K562 (cell line): Measurements from ENCODE around the gene GLRX5. TPM values are rescaled to one million over a fixed set of nuclear protein-coding genes. Genes with fewer than 3 reads are reported as not detected.

ENCODE experiments used
- ATAC-seq: fragments of 200-7000 bp; cut with Tn5 transposase; 3 replicates; pipeline ENCODE4 v1.9.1; 2020; ENCODE audit warnings: moderate library complexity
- BruUV-seq: library from RNA; stranded (reverse); fragments of 400-500 nt; replicated peaks from 2 replicates; lab custom pipeline; 2021; lab: Mats Ljungman, UMichigan
- CTCF ChIA-PET: fragments of 300-600 bp; formaldehyde crosslinking; extraction: SDS; loops from one replicate; lab custom pipeline; 2021; ENCODE audit warnings: low intra/inter-chr PET ratio; lab: Yijun Ruan, JAX
- POLR2A ChIA-PET: fragments of 300-600, 350-650 bp; sonication (Branson Sonifier 250); formaldehyde crosslinking; extraction: SDS; loops from one replicate; lab custom pipeline; 2021; ENCODE audit warnings: antibody characterized with exemption, inconsistent platforms; lab: Yijun Ruan, JAX
- DNase-seq, 4 experiments: peaks; one replicate each; pipeline versions ENCODE4 v3.0.0 to v3.0.0-alpha.2; 2011 to 2018; ENCODE audit warnings: low spot score in 3 of 4, mixed read lengths in 3 of 4; ENCODE audit errors: extremely low read depth in 1 of 4
- FAIRE-seq: peaks from 2 replicates; lab custom pipeline; 2011; peaks lifted over from hg19 to GRCh38; lab: Jason Lieb, UNC
- H2AFZ ChIP-seq: 2 replicates; pipeline ENCODE4 v1.6.0; 2011; ENCODE audit warnings: low read depth, low read length, control low read depth, inconsistent platforms
- H3K27ac ChIP-seq: fragments of 200-600 bp; 3 replicates; pipeline ENCODE4 v1.8.0; 2011; ENCODE audit warnings: low read depth, mild to moderate bottlenecking, control low read depth, inconsistent platforms, low read length, moderate library complexity, mixed read lengths; ENCODE audit errors: extremely low read depth
- H3K27me3 ChIP-seq, 2 experiments: fragments of 300-600 bp in 1 of 2; 2 replicates in 1 of 2; 3 replicates in 1 of 2; pipeline versions ENCODE4 v1.6.0 to v1.8.0; 2011; ENCODE audit warnings: inconsistent platforms in 2 of 2, low read length in 2 of 2, mild to moderate bottlenecking in 1 of 2, mixed read lengths in 1 of 2, moderate library complexity in 1 of 2; ENCODE audit not compliant: control insufficient read depth in 2 of 2, insufficient read depth in 2 of 2
- H3K36me3 ChIP-seq: fragments of 300-600 bp; 3 replicates; pipeline ENCODE4 v1.8.0; 2011; ENCODE audit warnings: mild to moderate bottlenecking, low read length, inconsistent platforms; ENCODE audit not compliant: control insufficient read depth, insufficient read depth
- H3K4me1 ChIP-seq, 2 experiments: fragments of 200-600 bp in 1 of 2; replicated peaks in 1 of 2; 2 replicates in 1 of 2; 3 replicates in 1 of 2; pipeline versions ENCODE4 v1.5.1 to v1.8.0; 2011; ENCODE audit warnings: inconsistent platforms in 2 of 2, low read length in 2 of 2, mild to moderate bottlenecking in 1 of 2, mixed read lengths in 1 of 2, moderate library complexity in 1 of 2; ENCODE audit not compliant: control insufficient read depth in 2 of 2, insufficient read depth in 2 of 2
- H3K4me2 ChIP-seq: 2 replicates; pipeline ENCODE4 v1.6.1; 2011; ENCODE audit warnings: low read length, control low read depth, inconsistent platforms, mixed read lengths; ENCODE audit not compliant: insufficient read depth
- H3K4me3 ChIP-seq: fragments of 200-600 bp; sonication (generic), shearing (Covaris generic); 2 replicates; pipeline ENCODE4 v1.5.1; 2016; ENCODE audit warnings: control low read depth, inconsistent platforms
- H3K79me2 ChIP-seq: fragments of 200-600 bp; 3 replicates; pipeline ENCODE4 v1.8.0; 2011; ENCODE audit warnings: low read length, inconsistent platforms; ENCODE audit not compliant: control insufficient read depth, insufficient read depth
- H3K9ac ChIP-seq, 2 experiments: 2 replicates each; pipeline versions ENCODE4 v1.6.0 to v1.6.1; 2011; ENCODE audit warnings: low read depth in 2 of 2, low read length in 2 of 2, control low read depth in 1 of 2, inconsistent platforms in 1 of 2, mild to moderate bottlenecking in 1 of 2, mixed read lengths in 1 of 2; ENCODE audit not compliant: insufficient read depth in 1 of 2
- H3K9me1 ChIP-seq: one replicate; pipeline ENCODE4 v1.6.0; 2011; ENCODE audit warnings: inconsistent platforms, mild to moderate bottlenecking, low read length, moderate library complexity; ENCODE audit not compliant: control insufficient read depth, insufficient read depth
- H3K9me3 ChIP-seq: replicated peaks from 2 replicates; pipeline ENCODE4 v1.5.1; 2011; ENCODE audit warnings: low read depth, low read length, inconsistent platforms; ENCODE audit not compliant: control insufficient read depth, insufficient read depth
- H4K20me1 ChIP-seq: replicated peaks from 2 replicates; pipeline ENCODE4 v1.6.1; 2011; ENCODE audit warnings: low read length, inconsistent platforms, mixed read lengths; ENCODE audit not compliant: control insufficient read depth, insufficient read depth
- CBFA2T3 ChIP-seq: fragments of 450-650 bp; IDR thresholded peaks from 2 replicates; pipeline ENCODE4 v1.6.1; 2017
- CREM ChIP-seq: IDR thresholded peaks from 2 replicates; pipeline ENCODE4 v1.6.1; 2014; ENCODE audit warnings: antibody characterized with exemption, low read depth
- CXXC5 ChIP-seq: fragments of 250-450 bp; sonication (Bioruptor Pico); IDR thresholded peaks from 2 replicates; pipeline ENCODE4 v1.8.0; 2022; ENCODE audit warnings: inconsistent platforms, mild to moderate bottlenecking, moderate library complexity
- NCOR1 ChIP-seq: fragments of 450-650 bp; IDR thresholded peaks from 2 replicates; pipeline ENCODE4 v1.6.1; 2016; ENCODE audit warnings: mild to moderate bottlenecking, moderate library complexity
- POLR2G ChIP-seq: fragments of 200-400 bp; formaldehyde crosslinking; IDR thresholded peaks from 2 replicates; pipeline ENCODE4 v1.6.1; 2017; ENCODE audit warnings: low read depth, mild to moderate bottlenecking, antibody characterized with exemption, low read length, moderate library complexity
- POLR2H ChIP-seq: IDR thresholded peaks from 2 replicates; pipeline ENCODE4 v1.6.1; 2016; ENCODE audit warnings: missing genetic modification characterization, low read depth, mild to moderate bottlenecking, control low read depth, missing compliant biosample characterization, moderate library complexity
- RBFOX2 ChIP-seq: fragments of 200-400 bp; formaldehyde crosslinking; IDR thresholded peaks from 2 replicates; pipeline ENCODE4 v1.6.1; 2017; ENCODE audit warnings: low read depth, mild to moderate bottlenecking, low read length, moderate library complexity
- RCOR1 ChIP-seq, 2 experiments: IDR thresholded peaks; 2 replicates each; pipeline ENCODE4 v1.6.1; 2012; ENCODE audit warnings: low read depth in 2 of 2, low read length in 2 of 2, borderline replicate concordance in 1 of 2, improper control_type of control experiment in 1 of 2
- SOX6 ChIP-seq: fragments of 450-650 bp; IDR thresholded peaks from 2 replicates; pipeline ENCODE4 v1.6.1; 2014; ENCODE audit warnings: mild to moderate bottlenecking
- TAF7 ChIP-seq: fragments of 450-650 bp; IDR thresholded peaks from 2 replicates; pipeline ENCODE4 v1.6.1; 2016; ENCODE audit warnings: missing genetic modification characterization, missing compliant biosample characterization
- TAL1 ChIP-seq: fragments of 450-650 bp; IDR thresholded peaks from 2 replicates; pipeline ENCODE4 v1.6.1; 2016; ENCODE audit warnings: mild to moderate bottlenecking
- ZBTB40 ChIP-seq, 2 experiments: fragments of 450-650 bp in 1 of 2; sonication (generic) in 1 of 2; formaldehyde crosslinking in 1 of 2; IDR thresholded peaks; 2 replicates each; pipeline versions ENCODE4 v1.7.1 to v1.9.0; 2016 to 2022; ENCODE audit warnings: inconsistent platforms in 1 of 2, mild to moderate bottlenecking in 1 of 2, missing genetic modification reagents in 1 of 2
- ZNF586 ChIP-seq: fragments of 450-650 bp; formaldehyde crosslinking; conservative IDR thresholded peaks from 2 replicates; pipeline ENCODE4 v1.4.0; 2020; ENCODE audit warnings: mild to moderate bottlenecking, moderate library complexity
- WGBS: fragments of 100-300 bp; shearing (Covaris generic); methylation state at CpG from one replicate; pipeline ENCODE4 v1.1.6; 2016; ENCODE audit warnings: low coverage, mixed read lengths; ENCODE audit not compliant: insufficient coverage; ENCODE audit errors: missing lambda C conversion rate; 5-methylcytosine and 5-hydroxymethylcytosine counted together
- in situ Hi-C: fragments of 300-500 bp; cut with MboI; formaldehyde crosslinking; loops from 4 replicates; pipeline ENCODE4 v1.15.0; 2018; ENCODE audit warnings: inconsistent platforms, mixed read lengths
- intact Hi-C: fragments of 100-400 bp; cut with micrococcal nuclease; formaldehyde crosslinking; loops from 2 replicates; pipeline ENCODE4 v1.14.2; 2022
- polyA plus RNA-seq, 8 experiments: library from polyadenylated mRNA; depleted of rRNA in 4 of 8; stranded (reverse) in 5 of 8; unstranded in 3 of 8; fragments of >200 nt; fragmentation: Nextera tagmentation in 2 of 8; fragmentation: Illumina TruSeq in 1 of 8; extraction: Ambion mirVana in 2 of 8; extraction: Trizol in 1 of 8; gene quantifications; 2 replicates each; pipeline versions ENCODE4 v1.2.1 to v1.2.3, GENCODE V29; 2011 to 2014; ENCODE audit warnings: inconsistent platforms in 1 of 8, missing spikeins in 1 of 8
- total RNA-seq, 7 experiments: library from RNA; depleted of rRNA in 6 of 7; stranded (reverse); fragments of >200 nt in 6 of 7; fragmentation: Illumina TruSeq in 2 of 7; extraction: Trizol in 2 of 7; gene quantifications; 2 replicates each; pipeline versions ENCODE4 v1.2.1 to v1.2.3, GENCODE V29; 2011 to 2021; ENCODE audit warnings: low replicate concordance in 1 of 7

Gene GLRX5
- total and polyA plus RNA-seq, 9 of the 15 experiments (the other 6 are each of a cell fraction or from before 2014, with no cell fraction given) = 16.7 to 96.8 (median 66.8) TPM

GRCh38 chr14:95523051-95523814, 11.6 kb upstream of the GLRX5 start:
- Histone ChIP-seq H3K36me3 (no peaks in the 10 kb centered on the region), H3K79me2 (no peaks in the 10 kb centered on the region; the same call in 2 of the 3 replicates), H3K9me1 (no peaks in the 10 kb centered on the region), H3K4me2 (peak overlapping the region; percentile 74), H3K27me3 (no peaks in the 10 kb centered on the region), H3K9ac (peak overlapping the region; percentile 43 to 51; a peak in 3 of 4 replicates), H3K27ac (peak overlapping the region; percentile 63), H3K9me3 (no peaks in the 10 kb centered on the region), H3K4me1 (peaks cover 0 to 53% of the 10 kb centered on the region in 2 experiments; a peak in 3 of 5 replicates), H4K20me1 (no peaks in the 10 kb centered on the region), H2AFZ (peak overlapping the region; percentile 76), H3K4me3 (peak overlapping the region; percentile 9; the same call in 1 of the 2 replicates)
- DNase-seq (peak in 2 of 4 experiments; percentile 42 to 65), ATAC-seq (peak; percentile 55), FAIRE-seq (peak; percentile 85)
- no TSS peak for BruUV-seq
- WGBS = 6% methylated on average over 12 of the region's 12 CpGs
- intact Hi-C loops (no loop called here), in situ Hi-C loops (no loop called here)
- POLR2A ChIA-PET = interaction anchor here (0.6 to 2.2 kb wide), 12 partner anchors 9 to 72 kb away, joined by 3 to 11 read pairs (median 3); partner anchors contain the start of gene GLRX5
- CTCF ChIA-PET = no interaction called here
- TF ChIP-seq RCOR1 (IDR thresholded peaks at IDR 0.05; ENCODE audit: borderline replicate concordance in 1 of 2, low read depth in 2 of 2, low read length in 2 of 2) (0 out of 4 replicates have a peak, but pooled peaks of 1 of the 2 experiments have one; percentile 41), ZBTB40 (IDR thresholded peaks at IDR 0.05) (no peak), ZBTB40 (CRISPR knock-in tag; IDR thresholded peaks at IDR 0.05) (no peak), POLR2H (tag) (peak; percentile 92), ZNF586 (no peak), SOX6 (0 out of 2 replicates have a peak, but pooled peaks have one; percentile 16), TAL1 (peak; percentile 55; the same call in 1 of the 2 replicates), CXXC5 (CRISPR knock-in tag) (peak; percentile 10), TAF7 (tag) (0 out of 2 replicates have a peak, but pooled peaks have one; percentile 39), CREM (0 out of 2 replicates have a peak, but pooled peaks have one; percentile 24), NCOR1 (peak; percentile 67), CBFA2T3 (peak; percentile 79), POLR2G (peak; percentile 52; the same call in 1 of the 2 replicates), RBFOX2 (peak; percentile 79)
